ENCODE measurements around the gene MECP2. TPM values are rescaled to one million over a fixed set of nuclear protein-coding genes. Genes with fewer than 3 reads are reported as not detected.
A peak's percentile ranks its signal among the peaks of the same experiment; 100 is the strongest.

The MECP2 gene
- polyA plus RNA-seq, 1 donor (not counting 4 experiments of a cell fraction or from before 2014, with no cell fraction given) = 9.9 TPM

DNA sequence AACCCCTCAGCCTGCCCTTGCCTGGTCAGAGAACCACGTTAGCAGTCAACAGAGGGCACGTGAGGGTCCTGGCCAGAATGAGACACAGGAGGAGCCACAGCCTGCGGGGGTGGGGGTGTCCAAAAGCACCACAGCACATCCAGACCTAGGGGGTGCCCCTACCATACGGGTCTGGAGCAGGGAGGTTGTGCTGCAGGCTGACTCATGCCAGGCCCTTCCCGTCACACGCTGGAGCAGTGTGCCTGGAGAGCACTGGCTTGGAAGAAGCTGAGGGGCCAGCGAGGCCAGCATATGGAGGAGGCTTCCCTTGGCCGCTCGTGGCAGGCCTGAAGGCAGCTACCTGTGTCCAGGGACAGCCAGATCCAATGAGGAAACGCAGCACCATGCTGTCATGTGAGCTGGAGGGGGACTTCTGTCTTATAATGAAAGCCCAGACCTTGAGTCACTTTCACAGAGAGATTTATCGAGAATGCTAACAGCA lies 76.3 kb downstream of the MECP2 start:
- FAIRE-seq = no peak
- H3K4me3 ChIP-seq (ENCODE audit: control insufficient read depth in 2 of 3, extremely low read depth in 1 of 3, insufficient read depth in 2 of 3, low read depth in 1 of 3, low read length in 3 of 3) = no peak overlapping the region
- H3K4me1 ChIP-seq (ENCODE audit: control insufficient read depth, extremely low read depth, insufficient read depth, low read length) = peaks cover 24% of the 10 kb centered on the region
- H3K9me3 ChIP-seq (ENCODE audit: control insufficient read depth, low read depth, low read length) = no peaks in the 10 kb centered on the region
- peaks cover 0 to 4% of the 10 kb centered on the region in 2 experiments for H3K36me3 ChIP-seq (ENCODE audit: control insufficient read depth in 2 of 2, extremely low read depth in 1 of 2, insufficient read depth in 2 of 2, low read length in 2 of 2)
- dilution Hi-C loops (cut with MboI; ENCODE audit: extremely low pct_ligation_motif_present, low sequenced_read_pairs) = no loop called here
- H3K4me2 ChIP-seq (ENCODE audit: control insufficient read depth, extremely low read depth, insufficient read depth, low read depth, low read length) = peak overlapping the region; percentile 85
- H3K9ac ChIP-seq (ENCODE audit: control insufficient read depth, extremely low read depth, insufficient read depth, low read length) = no peak overlapping the region
- TF ChIP-seq, protein P1, sequence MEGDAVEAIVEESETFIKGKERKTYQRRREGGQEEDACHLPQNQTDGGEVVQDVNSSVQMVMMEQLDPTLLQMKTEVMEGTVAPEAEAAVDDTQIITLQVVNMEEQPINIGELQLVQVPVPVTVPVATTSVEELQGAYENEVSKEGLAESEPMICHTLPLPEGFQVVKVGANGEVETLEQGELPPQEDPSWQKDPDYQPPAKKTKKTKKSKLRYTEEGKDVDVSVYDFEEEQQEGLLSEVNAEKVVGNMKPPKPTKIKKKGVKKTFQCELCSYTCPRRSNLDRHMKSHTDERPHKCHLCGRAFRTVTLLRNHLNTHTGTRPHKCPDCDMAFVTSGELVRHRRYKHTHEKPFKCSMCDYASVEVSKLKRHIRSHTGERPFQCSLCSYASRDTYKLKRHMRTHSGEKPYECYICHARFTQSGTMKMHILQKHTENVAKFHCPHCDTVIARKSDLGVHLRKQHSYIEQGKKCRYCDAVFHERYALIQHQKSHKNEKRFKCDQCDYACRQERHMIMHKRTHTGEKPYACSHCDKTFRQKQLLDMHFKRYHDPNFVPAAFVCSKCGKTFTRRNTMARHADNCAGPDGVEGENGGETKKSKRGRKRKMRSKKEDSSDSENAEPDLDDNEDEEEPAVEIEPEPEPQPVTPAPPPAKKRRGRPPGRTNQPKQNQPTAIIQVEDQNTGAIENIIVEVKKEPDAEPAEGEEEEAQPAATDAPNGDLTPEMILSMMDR (optimal IDR thresholded peaks at IDR 0.05 in 1 of 3, IDR thresholded peaks at IDR 0.05 in 1 of 3, conservative IDR thresholded peaks at IDR 0.05 in 1 of 3; ENCODE audit: extremely low read depth in 1 of 3, insufficient read depth in 2 of 3, low read length in 3 of 3) = no peak
- no peak for TF ChIP-seq EZH2 (IDR thresholded peaks at IDR 0.05; ENCODE audit: low read length)
- H3K27me3 ChIP-seq (ENCODE audit: control insufficient read depth, extremely low read depth, insufficient read depth, low read length) = no peaks in the 10 kb centered on the region
- no peak for DNase-seq (ENCODE audit: low read depth, low spot score)
- no peaks in the 10 kb centered on the region for H4K20me1 ChIP-seq (ENCODE audit: control insufficient read depth, extremely low read depth, insufficient read depth, low read length)
- H3K79me2 ChIP-seq (ENCODE audit: control insufficient read depth, insufficient read depth, low read length) = peaks cover 22% of the 10 kb centered on the region
- H2AFZ ChIP-seq (ENCODE audit: control insufficient read depth, low read length) = no peak overlapping the region
- H3K9me1 ChIP-seq (ENCODE audit: control insufficient read depth, extremely low read depth, insufficient read depth, low read length) = no peaks in the 10 kb centered on the region
- peak overlapping the region; percentile 69 for H3K27ac ChIP-seq (ENCODE audit: control insufficient read depth, insufficient read depth, low read length)

DNA sequence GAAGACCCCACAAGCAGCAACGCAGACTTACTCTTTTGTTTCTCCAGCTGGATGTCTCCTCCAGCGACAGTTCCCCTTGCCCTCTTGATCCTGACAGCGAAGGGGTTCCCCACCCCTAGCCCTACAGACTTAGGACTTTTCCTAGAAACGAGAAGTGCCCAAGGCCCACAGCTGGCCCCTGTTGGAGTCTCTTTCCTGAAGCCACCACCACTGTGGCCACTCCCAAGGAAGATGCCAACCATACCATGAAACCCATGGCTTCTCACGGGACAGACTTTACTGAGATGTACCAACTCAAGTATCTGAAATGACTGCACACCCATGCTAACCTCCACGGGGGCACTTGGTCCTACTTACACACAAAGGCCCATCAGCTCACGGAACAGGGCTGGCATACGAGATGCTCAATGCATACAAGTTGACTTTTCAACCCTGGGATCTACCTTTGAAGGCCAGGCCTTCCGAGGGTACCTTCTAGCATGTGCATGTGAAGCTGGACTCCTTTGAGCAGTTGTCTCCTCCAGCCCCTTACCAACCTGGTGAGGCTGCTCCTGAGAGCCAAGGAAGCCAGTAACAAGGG lies 76.9 kb downstream of the MECP2 start:
- DNase-seq (ENCODE audit: low read depth, low spot score) = no peak
- dilution Hi-C loops (cut with MboI; ENCODE audit: extremely low pct_ligation_motif_present, low sequenced_read_pairs) = no loop called here
- H3K4me1 ChIP-seq (ENCODE audit: control insufficient read depth, extremely low read depth, insufficient read depth, low read length) = peaks cover 21% of the 10 kb centered on the region

More for the DNA sequence above, 76.9 kb downstream of the MECP2 start:
- no peak for FAIRE-seq
- no peaks in the 10 kb centered on the region for H3K27me3 ChIP-seq (ENCODE audit: control insufficient read depth, extremely low read depth, insufficient read depth, low read length)
- H3K36me3 ChIP-seq (ENCODE audit: control insufficient read depth in 2 of 2, extremely low read depth in 1 of 2, insufficient read depth in 2 of 2, low read length in 2 of 2) = peaks cover 0 to 4% of the 10 kb centered on the region in 2 experiments
- H4K20me1 ChIP-seq (ENCODE audit: control insufficient read depth, extremely low read depth, insufficient read depth, low read length) = no peaks in the 10 kb centered on the region
- no peaks in the 10 kb centered on the region for H3K9me3 ChIP-seq (ENCODE audit: control insufficient read depth, low read depth, low read length)
- TF ChIP-seq, protein P1 (optimal IDR thresholded peaks at IDR 0.05 in 1 of 3, IDR thresholded peaks at IDR 0.05 in 1 of 3, conservative IDR thresholded peaks at IDR 0.05 in 1 of 3; ENCODE audit: extremely low read depth in 1 of 3, insufficient read depth in 2 of 3, low read length in 3 of 3) = no peak
- peak overlapping the region; percentile 85 for H3K9ac ChIP-seq (ENCODE audit: control insufficient read depth, extremely low read depth, insufficient read depth, low read length)
- peaks cover 22% of the 10 kb centered on the region for H3K79me2 ChIP-seq (ENCODE audit: control insufficient read depth, insufficient read depth, low read length)
- peak overlapping the region; percentile 85 for H3K4me2 ChIP-seq (ENCODE audit: control insufficient read depth, extremely low read depth, insufficient read depth, low read depth, low read length)
- H3K9me1 ChIP-seq (ENCODE audit: control insufficient read depth, extremely low read depth, insufficient read depth, low read length) = no peaks in the 10 kb centered on the region
- H2AFZ ChIP-seq (ENCODE audit: control insufficient read depth, low read length) = no peak overlapping the region
- peak overlapping the region; percentile 69 for H3K27ac ChIP-seq (ENCODE audit: control insufficient read depth, insufficient read depth, low read length)
- peak overlapping the region; percentile 40 to 62 (median 49) for H3K4me3 ChIP-seq (ENCODE audit: control insufficient read depth in 2 of 3, extremely low read depth in 1 of 3, insufficient read depth in 2 of 3, low read depth in 1 of 3, low read length in 3 of 3)

All from keratinocyte (primary cell).